Measurements from ENCODE around the gene ZNF385C. TPM values are rescaled to one million over a fixed set of nuclear protein-coding genes. Genes with fewer than 3 reads are reported as not detected.

The ZNF385C gene
- total and polyA plus RNA-seq, 2 of the 13 experiments (the other 11 are each of a cell fraction or from before 2014, with no cell fraction given): 2.3 to 6.1 TPM

DNA sequence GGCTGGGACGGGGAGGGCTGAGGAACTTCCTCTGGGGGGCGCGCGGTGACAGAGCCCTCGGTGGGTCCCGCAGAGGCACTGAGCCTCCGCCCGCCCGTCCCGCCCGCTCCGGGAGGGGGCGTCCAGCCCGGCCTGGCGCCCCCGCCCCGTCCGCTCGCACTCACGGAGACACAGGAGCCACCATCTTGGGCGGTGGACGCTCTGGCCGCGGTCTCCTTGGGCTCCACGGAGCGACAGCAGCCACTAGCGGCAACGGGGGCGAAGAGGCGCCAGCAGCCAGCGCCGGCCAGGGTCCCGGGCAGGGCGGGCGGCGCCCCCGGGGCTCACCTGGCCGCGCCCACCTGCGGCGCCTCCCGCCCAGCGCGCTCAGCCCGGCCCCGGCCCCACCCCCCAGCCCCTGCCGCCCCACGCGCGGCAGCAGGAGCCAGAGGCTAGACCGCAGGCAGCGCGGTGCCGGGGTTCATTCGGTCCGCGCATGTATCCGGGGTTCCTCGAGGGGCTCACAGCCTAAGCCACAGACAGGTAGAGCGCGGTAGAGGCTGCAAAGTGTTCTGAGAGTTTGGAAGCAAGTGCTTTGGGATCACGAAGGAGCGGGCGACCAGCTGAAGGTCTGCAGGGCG is 47.8 kb downstream of the ZNF385C start, which contains the start of gene C17orf113 (continued):
- TF ChIP-seq TMF1 (CRISPR knock-in tag; IDR thresholded peaks at IDR 0.05; ENCODE audit: low read depth) (no peak), ZNF329 (CRISPR knock-in tag; IDR thresholded peaks at IDR 0.05; ENCODE audit: low read depth) (0 out of 2 replicates have a peak, but pooled peaks have one; percentile 47), POLR2A (IDR thresholded peaks at IDR 0.05; ENCODE audit: insufficient read depth in 1 of 2, low read depth in 2 of 2, low read length in 2 of 2) (peak in 1 of 2 experiments; percentile 57; a peak in 2 of 4 replicates), ZBTB7B (CRISPR knock-in tag; IDR thresholded peaks at IDR 0.05) (peak; percentile 79; the same call in 1 of the 2 replicates), UBTF (CRISPR knock-in tag; IDR thresholded peaks at IDR 0.05) (peak; percentile 78), ZNF263 (CRISPR knock-in tag; IDR thresholded peaks at IDR 0.05) (peak; percentile 38; the same call in 1 of the 2 replicates), RXRA (CRISPR knock-in tag; IDR thresholded peaks at IDR 0.05) (peak; percentile 31; the same call in 1 of the 2 replicates), ZNF639 (CRISPR knock-in tag; conservative IDR thresholded peaks at IDR 0.05) (peak; percentile 63; the same call in 1 of the 2 replicates), ZNF513 (CRISPR knock-in tag; conservative IDR thresholded peaks at IDR 0.05) (no peak), KDM5A (IDR thresholded peaks at IDR 0.05; ENCODE audit: borderline replicate concordance, low read length) (no peak), ZNF468 (CRISPR knock-in tag; IDR thresholded peaks at IDR 0.05) (no peak), CTCF (CRISPR knock-in tag; IDR thresholded peaks at IDR 0.05) (peak; percentile 77)
- TF ChIP-seq, protein P1, sequence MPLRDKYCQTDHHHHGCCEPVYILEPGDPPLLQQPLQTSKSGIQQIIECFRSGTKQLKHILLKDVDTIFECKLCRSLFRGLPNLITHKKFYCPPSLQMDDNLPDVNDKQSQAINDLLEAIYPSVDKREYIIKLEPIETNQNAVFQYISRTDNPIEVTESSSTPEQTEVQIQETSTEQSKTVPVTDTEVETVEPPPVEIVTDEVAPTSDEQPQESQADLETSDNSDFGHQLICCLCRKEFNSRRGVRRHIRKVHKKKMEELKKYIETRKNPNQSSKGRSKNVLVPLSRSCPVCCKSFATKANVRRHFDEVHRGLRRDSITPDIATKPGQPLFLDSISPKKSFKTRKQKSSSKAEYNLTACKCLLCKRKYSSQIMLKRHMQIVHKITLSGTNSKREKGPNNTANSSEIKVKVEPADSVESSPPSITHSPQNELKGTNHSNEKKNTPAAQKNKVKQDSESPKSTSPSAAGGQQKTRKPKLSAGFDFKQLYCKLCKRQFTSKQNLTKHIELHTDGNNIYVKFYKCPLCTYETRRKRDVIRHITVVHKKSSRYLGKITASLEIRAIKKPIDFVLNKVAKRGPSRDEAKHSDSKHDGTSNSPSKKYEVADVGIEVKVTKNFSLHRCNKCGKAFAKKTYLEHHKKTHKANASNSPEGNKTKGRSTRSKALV (CRISPR knock-in tag; IDR thresholded peaks at IDR 0.05): peak; percentile 61; the same call in 1 of the 2 replicates
- TF ChIP-seq, protein P2, sequence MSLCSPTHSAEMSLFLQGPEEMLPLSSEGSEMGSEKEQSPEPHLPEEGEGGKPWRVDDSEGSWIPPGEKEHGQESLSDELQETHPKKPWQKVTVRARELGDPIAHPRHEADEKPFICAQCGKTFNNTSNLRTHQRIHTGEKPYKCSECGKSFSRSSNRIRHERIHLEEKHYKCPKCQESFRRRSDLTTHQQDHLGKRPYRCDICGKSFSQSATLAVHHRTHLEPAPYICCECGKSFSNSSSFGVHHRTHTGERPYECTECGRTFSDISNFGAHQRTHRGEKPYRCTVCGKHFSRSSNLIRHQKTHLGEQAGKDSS (CRISPR knock-in tag; IDR thresholded peaks at IDR 0.05; ENCODE audit: borderline replicate concordance, low read depth): peak; percentile 57; the same call in 1 of the 2 replicates
- TF ChIP-seq, protein P3, sequence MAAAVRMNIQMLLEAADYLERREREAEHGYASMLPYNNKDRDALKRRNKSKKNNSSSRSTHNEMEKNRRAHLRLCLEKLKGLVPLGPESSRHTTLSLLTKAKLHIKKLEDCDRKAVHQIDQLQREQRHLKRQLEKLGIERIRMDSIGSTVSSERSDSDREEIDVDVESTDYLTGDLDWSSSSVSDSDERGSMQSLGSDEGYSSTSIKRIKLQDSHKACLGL (CRISPR knock-in tag; IDR thresholded peaks at IDR 0.05): peak; percentile 45; the same call in 1 of the 2 replicates
